ENCODE data around the gene FGF19. TPM values are rescaled to one million over a fixed set of nuclear protein-coding genes. Genes with fewer than 3 reads are reported as not detected.

FGF19 gene
- total RNA-seq, 1 donor from 2014 or later = not detected

- TF ChIP-seq CTCF (IDR thresholded peaks at IDR 0.05; ENCODE audit: insufficient read depth, low read length, poor library complexity, severe bottlenecking) = no peak
- no peak for DNase-seq (ENCODE audit: low read depth)
- H3K27me3 ChIP-seq (ENCODE audit: control insufficient read depth, insufficient read depth, low read length) = peaks cover 56% of the 10 kb centered on the region
- no peak overlapping the region for H3K4me3 ChIP-seq (ENCODE audit: low read depth, low read length)
- H3K36me3 ChIP-seq (ENCODE audit: control insufficient read depth, insufficient read depth, low read length) = no peaks in the 10 kb centered on the region
Measured at GRCh38 chr11:69707176-69707575, 3.4 kb upstream of the FGF19 start.

- Histone ChIP-seq H3K36me3 (ENCODE audit: control insufficient read depth, insufficient read depth, low read length) (no peaks in the 10 kb centered on the region), H3K27me3 (ENCODE audit: control insufficient read depth, insufficient read depth, low read length) (peaks cover 66% of the 10 kb centered on the region), H3K4me3 (ENCODE audit: low read depth, low read length) (no peak overlapping the region)
- DNase-seq (ENCODE audit: low read depth) = no peak
- no peak for TF ChIP-seq CTCF (IDR thresholded peaks at IDR 0.05; ENCODE audit: insufficient read depth, low read length, poor library complexity, severe bottlenecking)
Measured at GRCh38 chr11:69705901-69706787, 2.3 kb upstream of the FGF19 start.

GRCh38 chr11:69705351-69705811, 1.6 kb upstream of the FGF19 start:
- H3K36me3 ChIP-seq (ENCODE audit: control insufficient read depth, insufficient read depth, low read length) = no peaks in the 10 kb centered on the region
- no peak overlapping the region for H3K4me3 ChIP-seq (ENCODE audit: low read depth, low read length)
- no peak for DNase-seq (ENCODE audit: low read depth)
- peaks cover 66% of the 10 kb centered on the region for H3K27me3 ChIP-seq (ENCODE audit: control insufficient read depth, insufficient read depth, low read length)
- TF ChIP-seq CTCF (IDR thresholded peaks at IDR 0.05; ENCODE audit: insufficient read depth, low read length, poor library complexity, severe bottlenecking) = no peak

- H3K4me3 ChIP-seq (ENCODE audit: low read depth, low read length) = no peak overlapping the region
- no peak for DNase-seq (ENCODE audit: low read depth)
- no peaks in the 10 kb centered on the region for H3K36me3 ChIP-seq (ENCODE audit: control insufficient read depth, insufficient read depth, low read length)
- H3K27me3 ChIP-seq (ENCODE audit: control insufficient read depth, insufficient read depth, low read length) = peaks cover 64% of the 10 kb centered on the region
- TF ChIP-seq CTCF (IDR thresholded peaks at IDR 0.05; ENCODE audit: insufficient read depth, low read length, poor library complexity, severe bottlenecking) = peak; percentile 52
Measured at GRCh38 chr11:69704508-69705253, 859 bp upstream of the FGF19 start.

- H3K27me3 ChIP-seq (ENCODE audit: control insufficient read depth, insufficient read depth, low read length) = peaks cover 60% of the 10 kb centered on the region
- H3K4me3 ChIP-seq (ENCODE audit: low read depth, low read length) = no peak overlapping the region
- TF ChIP-seq CTCF (IDR thresholded peaks at IDR 0.05; ENCODE audit: insufficient read depth, low read length, poor library complexity, severe bottlenecking) = no peak
- no peak for DNase-seq (ENCODE audit: low read depth)
- no peaks in the 10 kb centered on the region for H3K36me3 ChIP-seq (ENCODE audit: control insufficient read depth, insufficient read depth, low read length)
Measured at GRCh38 chr11:69703453-69703767, 412 bp downstream of the FGF19 start.
